LNCaP clone FGC (cell line): ENCODE measurements around the gene SRPK2.
A peak's percentile ranks its signal among the peaks of the same experiment; 100 is the strongest.
"Not testable (repeated sequence)": the region's sequence is repeated elsewhere in the genome, so short reads cannot be mapped to it uniquely, and the experiment has no call there.

Experiments
- DNase-seq: peaks from one replicate; pipeline ENCODE4 v3.0.0-alpha.2; 2011; ENCODE audit warnings: low read depth
- H3K4me3 ChIP-seq: 2 replicates; pipeline ENCODE4 v1.5.1; 2011; ENCODE audit warnings: mild to moderate bottlenecking, low read depth, low read length, control low read depth
- CTCF ChIP-seq: IDR thresholded peaks from 2 replicates; pipeline ENCODE4 v1.5.1; 2012; ENCODE audit warnings: mild to moderate bottlenecking; ENCODE audit not compliant: control insufficient read depth, insufficient read depth; ENCODE audit errors: extremely low read depth

Gene SRPK2

GRCh38 chr7:105388356-105389087, at the start of gene SRPK2:
TSS of gene SRPK2 (minus strand) at chr7:105388921.
- TF ChIP-seq CTCF: no peak
- DNase-seq: no peak
- peak within 1 kb of the TSS; percentile 74 for H3K4me3 ChIP-seq

DNA sequence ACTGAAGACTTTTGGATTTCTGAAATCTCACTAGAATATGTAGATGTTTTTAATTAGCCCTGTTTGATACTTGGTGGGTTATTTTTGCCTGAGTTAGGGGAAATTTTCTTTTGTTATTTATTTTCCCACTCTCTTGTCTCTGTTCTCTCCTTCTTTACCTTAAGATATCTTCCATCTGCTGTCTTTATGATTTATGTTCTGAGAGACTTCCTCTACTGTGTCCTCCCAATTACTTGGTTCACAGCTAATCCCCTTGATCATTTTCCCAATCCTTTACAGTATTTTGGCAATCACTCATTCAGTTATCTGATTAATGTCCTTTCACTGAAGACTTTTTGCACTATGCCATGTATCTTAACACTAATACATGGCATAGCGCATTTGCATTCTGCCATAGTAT, 49.5 kb upstream of the SRPK2 start:
- no peak for DNase-seq
- H3K4me3 ChIP-seq: no peak overlapping the region
- TF ChIP-seq CTCF: no peak

- not testable (repeated sequence) for H3K4me3 ChIP-seq, DNase-seq
Measured at GRCh38 chr7:105437356-105437755, 48.6 kb upstream of the SRPK2 start.

- peak; percentile 86 for TF ChIP-seq CTCF
- peak; percentile 74 for DNase-seq
- no peak overlapping the region for H3K4me3 ChIP-seq
Measured at GRCh38 chr7:105429746-105430612, 41.3 kb upstream of the SRPK2 start.

DNA sequence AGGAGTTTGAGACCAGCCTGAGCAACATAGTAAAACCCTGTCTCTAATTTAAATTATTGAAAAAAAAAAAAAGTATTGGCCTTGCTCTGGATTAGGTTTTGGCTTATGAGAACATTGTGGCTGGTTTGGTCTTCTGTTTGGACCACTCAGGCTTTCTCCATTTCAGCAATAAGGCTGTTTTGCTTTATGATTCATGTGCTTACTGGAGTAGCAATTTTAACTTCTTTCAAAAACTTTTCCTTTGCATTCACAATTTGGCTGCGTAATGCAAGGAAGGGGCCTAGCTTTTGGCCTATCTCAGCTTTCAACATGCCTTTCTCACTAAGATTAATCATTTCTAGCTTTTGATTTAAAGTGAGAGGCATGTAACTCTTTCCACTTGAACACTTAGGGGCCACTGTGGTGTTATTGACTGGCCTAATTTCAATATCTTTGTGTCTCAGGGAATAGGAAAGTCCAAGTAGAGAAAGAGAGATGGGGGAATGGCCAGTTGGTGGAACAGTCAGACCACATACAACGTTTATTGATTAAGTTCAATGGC, 38.0 kb upstream of the SRPK2 start:
- no peak overlapping the region for H3K4me3 ChIP-seq
- TF ChIP-seq CTCF: no peak
- no peak for DNase-seq

DNA sequence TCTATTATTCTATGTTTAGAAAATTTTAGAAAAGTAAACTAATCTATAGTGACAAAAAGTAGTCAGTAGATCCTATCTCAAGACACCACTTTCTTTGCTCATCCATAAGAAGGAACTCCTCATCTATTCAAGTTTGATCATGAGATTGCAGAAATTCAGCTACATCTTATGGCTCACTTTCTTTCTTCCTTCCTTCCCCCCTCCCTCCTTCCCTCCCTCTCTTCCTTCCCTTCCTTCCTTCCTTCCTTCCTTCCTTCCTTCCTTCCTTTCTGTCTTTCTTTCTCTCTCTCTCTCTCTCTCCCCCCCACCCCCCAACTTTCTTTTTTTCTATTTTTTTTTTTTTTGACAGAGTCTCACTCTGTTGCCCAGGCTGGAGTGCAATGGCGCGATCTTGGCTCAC, 35.3 kb upstream of the SRPK2 start:
- DNase-seq: no peak
- no peak overlapping the region for H3K4me3 ChIP-seq
- no peak for TF ChIP-seq CTCF

DNA sequence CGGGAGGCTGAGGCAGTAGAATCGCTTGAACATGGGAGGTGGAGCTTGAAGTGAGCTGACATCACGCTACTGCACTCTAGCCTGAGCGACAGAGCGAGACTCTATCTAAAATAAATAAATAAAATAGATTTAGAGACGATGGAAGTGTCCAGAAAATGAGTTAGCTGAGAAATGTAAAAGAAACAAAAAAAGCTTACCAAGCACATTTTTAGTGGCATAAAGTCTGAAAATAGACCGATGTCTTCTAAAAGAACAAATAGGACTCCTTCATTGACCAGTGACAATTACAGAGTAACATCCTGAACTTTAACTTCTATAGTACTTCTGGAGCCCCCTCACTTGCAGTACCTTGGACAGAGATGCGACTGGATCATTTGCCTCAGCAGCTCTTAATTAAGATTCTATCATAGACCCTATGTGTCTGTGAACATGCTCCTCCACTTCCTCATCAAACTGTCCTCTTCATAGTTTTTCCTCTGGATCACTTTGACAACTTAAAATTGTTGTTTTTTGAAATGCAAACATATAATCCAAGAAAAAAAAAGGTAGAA, 25.2 kb upstream of the SRPK2 start:
- no peak for DNase-seq
- H3K4me3 ChIP-seq: no peak overlapping the region
- no peak for TF ChIP-seq CTCF

GRCh38 chr7:105410774-105411173, 22.1 kb upstream of the SRPK2 start:
- DNase-seq, H3K4me3 ChIP-seq: not testable (repeated sequence)

DNA sequence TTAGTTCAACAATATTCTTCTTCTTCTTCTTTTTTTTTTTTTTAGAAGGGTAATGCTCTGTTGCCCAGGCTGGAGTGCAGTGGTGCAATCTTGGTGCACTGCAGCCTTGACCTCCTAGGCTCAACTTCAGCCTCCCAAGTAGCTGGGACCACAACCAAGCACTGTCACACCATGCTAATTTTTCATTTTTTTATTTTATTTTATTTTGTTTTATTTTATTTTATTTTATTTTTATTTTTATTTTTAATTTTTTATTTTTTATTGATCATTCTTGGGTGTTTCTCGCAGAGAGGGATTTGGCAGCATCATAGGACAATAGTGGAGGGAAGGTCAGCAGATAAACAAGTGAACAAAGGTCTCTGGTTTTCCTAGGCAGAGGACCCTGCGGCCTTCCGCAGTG, 21.1 kb upstream of the SRPK2 start:
- not testable (repeated sequence) for H3K4me3 ChIP-seq, DNase-seq
